IPS DF 4.7 (cell line): ENCODE measurements around the gene CYP2S1.
"Not testable (repeated sequence)": the region's sequence is repeated elsewhere in the genome, so short reads cannot be mapped to it uniquely, and the experiment has no call there.

Experiments used
- DNase-seq: peaks from one replicate; pipeline ENCODE4 v3.0.0-alpha.2; 2013; ENCODE audit warnings: low spot score; ENCODE audit errors: extremely low read depth

CYP2S1 gene

GRCh38 chr19:41225238-41226052, 32.4 kb downstream of the CYP2S1 start:
- no peak for DNase-seq

DNA sequence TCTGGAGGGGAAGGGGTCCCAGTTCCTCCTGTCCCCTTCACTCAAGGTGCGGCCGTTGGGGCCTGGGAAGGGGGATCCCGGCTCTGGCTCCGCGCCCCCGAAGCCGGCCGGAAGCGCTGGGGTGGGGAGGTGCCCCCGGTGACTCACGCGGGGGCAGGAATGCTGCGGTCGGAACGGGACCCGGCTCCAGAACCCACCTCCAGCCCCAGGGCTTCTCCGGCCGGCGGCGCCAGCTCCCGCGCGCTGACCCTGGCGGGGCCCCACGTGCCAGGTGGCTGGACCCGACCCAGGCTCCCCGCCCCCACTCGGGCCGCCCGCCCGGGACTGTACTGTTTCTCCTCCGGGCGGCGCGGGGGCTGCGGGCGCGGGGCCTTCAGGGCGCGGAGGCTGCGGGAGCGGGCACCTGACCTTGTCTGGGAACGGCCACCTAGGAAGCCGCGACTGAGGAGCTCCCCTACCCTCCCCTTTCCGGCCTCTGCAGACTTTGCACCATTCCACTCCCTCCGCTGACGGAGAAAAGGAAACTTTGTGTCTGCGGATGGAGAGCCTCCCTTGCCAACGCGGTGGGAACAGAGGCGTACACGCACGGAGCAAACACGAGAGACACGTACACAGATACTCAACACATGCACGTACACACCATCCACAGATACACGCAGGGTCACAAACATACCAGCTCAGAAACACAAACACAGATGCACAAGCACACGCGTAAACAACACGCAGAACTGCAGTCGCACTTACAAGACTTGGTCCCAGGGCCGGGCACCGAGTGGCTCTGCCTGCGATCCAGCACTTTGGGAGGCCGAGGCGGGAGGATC, 33.2 kb downstream of the CYP2S1 start:
- no peak for DNase-seq

GRCh38 chr19:41226874-41227390, 33.9 kb downstream of the CYP2S1 start:
- no peak for DNase-seq

DNA sequence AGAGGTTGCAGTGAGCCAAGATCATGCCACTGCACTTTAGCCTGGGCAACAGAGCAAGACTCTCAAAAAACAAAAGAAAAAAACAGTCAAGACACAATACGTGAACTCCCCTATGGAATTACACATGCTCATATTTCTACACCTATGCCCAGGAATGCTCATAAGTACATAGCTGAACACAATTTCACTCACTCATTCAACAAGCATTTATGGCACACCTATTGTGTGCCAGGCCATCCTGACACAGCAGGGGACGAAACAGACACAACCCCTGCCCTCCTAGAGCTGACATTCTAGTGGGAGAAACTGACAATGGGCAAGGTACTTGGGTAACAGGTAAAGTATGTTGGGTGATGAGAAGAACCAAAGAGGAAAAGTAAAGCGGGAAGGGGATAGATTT, 35.5 kb downstream of the CYP2S1 start:
- DNase-seq: no peak

DNA sequence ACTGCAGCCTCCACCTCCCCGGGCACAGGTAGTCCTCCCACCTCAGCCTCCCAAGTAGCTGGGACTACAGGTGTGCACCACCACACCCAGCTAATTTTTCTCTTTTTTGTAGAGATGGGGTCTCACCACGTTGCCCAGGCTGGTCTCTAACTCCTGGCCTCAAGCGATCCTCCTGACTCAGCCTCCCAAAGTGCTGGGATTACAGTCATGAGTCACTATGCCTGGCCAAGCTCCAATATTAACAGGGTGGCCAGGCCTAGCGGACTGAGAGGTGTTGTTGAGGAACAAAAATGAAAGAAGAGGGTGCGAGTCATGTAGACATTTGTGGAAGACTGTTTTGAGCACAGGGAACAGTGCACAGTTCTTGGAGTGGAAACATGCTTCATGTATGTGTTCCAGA, 36.3 kb downstream of the CYP2S1 start:
- not testable (repeated sequence) for DNase-seq

- no peak for DNase-seq
Observed at GRCh38 chr19:41230067-41230857, 37.2 kb downstream of the CYP2S1 start.

DNA sequence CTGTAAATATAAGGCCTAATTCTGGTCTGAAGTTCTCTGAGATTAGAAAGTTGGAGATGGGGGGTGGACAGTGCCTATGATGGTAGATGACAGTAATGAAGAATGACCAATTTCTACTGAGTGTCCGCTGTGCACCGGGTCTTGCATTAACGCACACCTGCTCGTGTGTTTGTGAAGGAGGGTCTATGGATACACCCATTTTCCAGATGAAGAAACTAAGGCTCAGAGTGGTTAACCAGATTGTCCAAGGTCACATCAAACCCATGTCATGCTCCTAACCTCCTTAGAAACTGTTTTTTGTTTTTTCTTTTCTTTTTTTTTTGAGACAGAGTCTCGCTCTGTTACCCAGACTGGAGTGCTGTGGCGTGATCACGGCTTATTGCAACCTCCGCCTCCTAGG, 39.7 kb downstream of the CYP2S1 start:
- no peak for DNase-seq

DNA sequence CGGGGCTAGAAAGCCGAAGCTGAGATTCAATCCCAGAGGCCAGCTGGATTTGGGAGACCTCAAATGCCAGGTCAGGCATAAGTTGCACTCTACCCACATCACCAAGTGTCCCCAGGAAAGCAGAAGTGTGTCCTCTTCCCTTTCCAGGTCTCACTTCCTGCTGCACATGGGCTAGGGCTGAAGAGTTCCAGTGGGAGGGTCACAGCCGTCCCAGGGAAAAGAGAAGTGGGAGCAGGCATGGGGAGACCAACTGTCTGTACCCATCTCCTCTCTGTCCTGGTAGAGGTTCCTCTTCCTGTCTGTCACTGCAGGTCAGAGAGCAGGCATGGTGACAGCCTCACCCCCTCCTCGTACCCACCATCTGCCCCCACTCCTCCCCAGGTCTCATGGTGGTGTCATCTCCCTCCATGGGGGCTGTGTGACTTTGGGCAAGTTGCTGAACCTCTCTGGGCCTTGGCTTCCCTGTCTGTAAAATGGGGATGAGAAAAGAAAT, 40.8 kb downstream of the CYP2S1 start:
- no peak for DNase-seq

- DNase-seq: no peak
Observed at GRCh38 chr19:41234512-41235168, 41.6 kb downstream of the CYP2S1 start.

- DNase-seq: no peak
Observed at GRCh38 chr19:41235480-41235879, 42.5 kb downstream of the CYP2S1 start.

DNA sequence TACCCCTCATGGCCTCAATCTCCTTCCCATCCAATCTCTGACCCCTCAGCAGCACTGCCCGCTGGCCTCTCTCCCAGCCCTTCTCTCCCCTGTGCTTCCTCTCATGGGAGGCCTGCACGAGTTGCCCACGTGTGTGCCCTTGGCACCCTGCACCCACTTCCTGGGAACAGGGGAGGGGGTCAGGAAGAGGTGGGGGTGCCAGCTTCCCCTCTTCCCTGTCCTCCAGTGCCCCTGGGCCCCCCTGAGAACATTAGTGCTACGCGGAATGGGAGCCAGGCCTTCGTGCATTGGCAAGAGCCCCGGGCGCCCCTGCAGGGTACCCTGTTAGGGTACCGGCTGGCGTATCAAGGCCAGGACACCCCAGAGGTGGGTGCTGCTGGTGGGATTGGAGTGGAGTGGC, 45.2 kb downstream of the CYP2S1 start:
- DNase-seq: no peak

GRCh38 chr19:41239363-41239762, 46.3 kb downstream of the CYP2S1 start:
- no peak for DNase-seq

DNA sequence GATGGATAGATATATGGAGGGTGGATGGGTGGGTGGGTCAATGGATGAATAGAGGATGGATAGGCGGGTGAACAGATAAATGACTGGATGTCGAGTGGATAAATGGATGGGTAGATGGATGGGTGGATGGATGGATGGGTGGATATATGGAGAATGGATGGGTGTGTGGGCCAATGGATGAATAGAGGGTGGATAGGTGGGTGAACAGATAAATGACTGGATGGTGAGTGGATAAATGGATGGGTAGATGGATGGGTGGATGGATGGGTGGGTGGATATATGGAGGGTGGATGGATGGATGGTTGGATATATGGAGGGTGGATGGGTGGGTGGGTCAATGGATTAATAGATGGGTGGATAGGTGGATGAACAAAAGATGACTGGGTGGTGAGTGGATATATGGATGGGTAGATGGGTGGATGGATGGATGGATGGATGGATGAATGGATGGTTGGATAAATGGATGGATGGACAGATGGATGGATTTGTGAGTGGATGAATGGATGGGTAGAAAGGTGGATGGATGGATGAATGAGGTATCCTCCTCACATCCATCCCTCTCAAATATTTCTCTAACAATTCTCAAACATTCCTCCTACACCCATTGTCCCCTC, 47.0 kb downstream of the CYP2S1 start:
- no peak for DNase-seq

- no peak for DNase-seq
Observed at GRCh38 chr19:41241859-41242258, 48.8 kb downstream of the CYP2S1 start.

DNA sequence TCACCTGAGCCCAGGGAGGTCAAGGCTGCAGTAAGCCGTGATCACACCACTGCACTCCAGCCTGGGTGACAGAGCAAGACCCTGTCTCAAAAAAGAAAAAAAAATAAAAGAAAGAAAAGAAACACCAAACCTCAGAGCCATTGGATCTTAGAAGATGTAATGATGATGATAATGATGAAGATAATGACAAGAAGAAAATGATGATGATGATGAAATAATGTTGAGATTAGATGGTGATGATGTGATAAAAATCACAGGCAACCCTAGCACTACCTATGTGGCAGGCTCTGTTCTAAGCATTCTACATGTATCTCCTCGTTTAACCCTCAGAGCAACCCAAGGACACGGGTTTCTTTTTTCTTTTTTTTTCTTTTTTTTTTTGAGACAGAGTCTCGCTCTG, 51.1 kb downstream of the CYP2S1 start:
- no peak for DNase-seq

DNA sequence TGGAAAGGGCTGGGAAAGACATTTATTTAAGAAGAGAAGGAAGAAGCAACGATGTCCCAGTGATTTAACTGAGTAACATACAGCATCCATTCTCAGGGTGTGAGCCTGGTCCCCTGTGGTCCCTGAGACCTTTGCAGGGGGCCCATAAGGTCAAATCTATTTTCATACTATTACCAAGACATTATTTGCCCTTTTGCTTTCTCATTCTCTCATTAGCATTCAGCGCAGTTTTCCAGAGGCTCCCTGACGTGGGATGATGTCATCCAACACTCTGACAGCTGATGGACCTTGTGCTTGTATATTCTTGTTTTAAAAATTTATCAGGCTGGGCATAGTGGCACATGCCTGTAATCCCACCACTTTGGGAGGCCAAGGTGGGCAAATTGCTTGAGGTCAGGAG, 52.8 kb downstream of the CYP2S1 start:
- DNase-seq: no peak

- DNase-seq: no peak
Observed at GRCh38 chr19:41248895-41249294, 55.9 kb downstream of the CYP2S1 start.

DNA sequence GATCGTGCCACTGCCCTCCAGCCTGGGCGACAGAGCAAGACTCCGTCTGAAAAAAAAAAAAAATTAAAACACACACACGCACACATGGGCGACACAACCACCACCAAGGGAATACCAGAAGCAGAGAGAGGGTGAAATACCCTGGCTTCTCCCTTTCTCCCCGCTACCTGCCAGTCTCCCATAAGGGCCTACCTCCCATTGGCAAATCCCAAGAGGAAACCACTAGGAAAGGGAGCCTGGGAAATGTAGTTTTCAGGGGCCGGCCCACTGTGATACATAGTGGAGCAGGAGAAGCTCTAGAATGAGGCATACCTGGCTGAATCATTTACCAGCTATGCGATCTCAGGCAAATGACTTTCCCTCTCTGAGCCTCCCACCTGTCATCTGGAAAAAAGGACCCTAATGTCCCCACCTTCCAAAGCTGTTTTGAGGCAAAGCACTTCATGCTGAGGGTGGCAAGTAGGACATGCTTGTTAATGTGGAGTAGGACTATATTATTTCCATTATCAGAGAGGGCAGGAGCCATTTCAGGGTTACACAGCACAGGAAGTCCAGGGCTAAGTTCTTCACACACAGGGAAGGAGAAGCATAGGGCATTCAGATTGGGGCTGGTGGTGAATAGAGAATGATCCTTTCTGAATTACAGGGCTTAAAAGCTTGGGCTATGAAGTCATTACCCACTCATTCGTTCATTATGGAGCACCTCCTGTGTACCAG, 56.8 kb downstream of the CYP2S1 start:
- no peak for DNase-seq

GRCh38 chr19:41253660-41254059, 60.6 kb downstream of the CYP2S1 start:
- no peak for DNase-seq

GRCh38 chr19:41255171-41255570, 62.2 kb downstream of the CYP2S1 start:
- DNase-seq: no peak
